HepG2 (cell line): ENCODE data around the gene CYSTM1. TPM values are rescaled to one million over a fixed set of nuclear protein-coding genes. Genes with fewer than 3 reads are reported as not detected.
A peak's percentile ranks its signal among the peaks of the same experiment; 100 is the strongest.

ENCODE experiments used
- CEBPB ChIP-seq: IDR thresholded peaks from 2 replicates; pipeline ENCODE4 v1.6.1; 2011; ENCODE audit warnings: low read depth, low read length, improper control_type of control experiment, borderline replicate concordance
- CREBL2 ChIP-seq: sonication (generic); formaldehyde crosslinking; IDR thresholded peaks from 2 replicates; pipeline ENCODE4 v1.8.1; 2023; ENCODE audit warnings: missing genetic modification reagents, mild to moderate bottlenecking, borderline replicate concordance
- FIP1L1 ChIP-seq: fragments of 200-400 bp; formaldehyde crosslinking; IDR thresholded peaks from 2 replicates; pipeline ENCODE4 v1.6.1; 2018; ENCODE audit warnings: low read depth, mild to moderate bottlenecking, low read length, moderate library complexity, borderline replicate concordance; ENCODE audit not compliant: insufficient read depth
- FOXC1 ChIP-seq: sonication (generic); formaldehyde crosslinking; IDR thresholded peaks from 2 replicates; pipeline ENCODE4 v1.8.0; 2022; ENCODE audit warnings: mild to moderate bottlenecking, missing genetic modification reagents, borderline replicate concordance
- GMEB1 ChIP-seq: sonication (generic); formaldehyde crosslinking; IDR thresholded peaks from 2 replicates; pipeline ENCODE4 v1.5.1; 2020; ENCODE audit warnings: missing genetic modification reagents, mild to moderate bottlenecking, borderline replicate concordance
- HMG20B ChIP-seq: conservative IDR thresholded peaks from 2 replicates; pipeline ENCODE4 v1.6.1; 2016; ENCODE audit warnings: missing genetic modification reagents, missing compliant biosample characterization
- HNRNPLL ChIP-seq: fragments of 200-400 bp; formaldehyde crosslinking; IDR thresholded peaks from 2 replicates; pipeline ENCODE4 v1.6.1; 2017; ENCODE audit warnings: mild to moderate bottlenecking, low read depth, low read length; ENCODE audit not compliant: poor library complexity, severe bottlenecking
- HNRNPUL1 ChIP-seq: fragments of 200-400 bp; formaldehyde crosslinking; IDR thresholded peaks from 2 replicates; pipeline ENCODE4 v1.6.1; 2017; ENCODE audit warnings: low read depth, mild to moderate bottlenecking, low read length, moderate library complexity
- IKZF1 ChIP-seq: fragments of 450-650 bp; IDR thresholded peaks from 2 replicates; pipeline ENCODE4 v1.7.1; 2016
- IKZF5 ChIP-seq: IDR thresholded peaks from 2 replicates; pipeline ENCODE4 v1.6.1; 2018; ENCODE audit warnings: missing genetic modification reagents, mild to moderate bottlenecking, missing compliant biosample characterization
- MAFF ChIP-seq: IDR thresholded peaks from 2 replicates; pipeline ENCODE4 v1.6.1; 2011; ENCODE audit warnings: low read depth, low read length, improper control_type of control experiment
- MTA1 ChIP-seq: sonication (generic); formaldehyde crosslinking; IDR thresholded peaks from 2 replicates; pipeline ENCODE4 v1.4.0; 2020; ENCODE audit warnings: missing genetic modification reagents, mild to moderate bottlenecking, borderline replicate concordance
- MXD1 ChIP-seq: sonication (generic); formaldehyde crosslinking; IDR thresholded peaks from 2 replicates; pipeline ENCODE4 v1.4.0; 2020; ENCODE audit warnings: mild to moderate bottlenecking, missing genetic modification reagents
- NR3C1 ChIP-seq: sonication (generic); formaldehyde crosslinking; IDR thresholded peaks from 2 replicates; pipeline ENCODE4 v1.4.0; 2020; ENCODE audit warnings: missing genetic modification reagents
- PTBP1 ChIP-seq: fragments of 200-400 bp; formaldehyde crosslinking; IDR thresholded peaks from 2 replicates; pipeline ENCODE4 v1.6.1; 2018; ENCODE audit warnings: low read length, low read depth; ENCODE audit not compliant: poor library complexity, severe bottlenecking
- RXRB ChIP-seq: IDR thresholded peaks from 2 replicates; pipeline ENCODE4 v1.6.1; 2016; ENCODE audit warnings: borderline replicate concordance, missing genetic modification reagents, missing compliant biosample characterization
- TARDBP ChIP-seq: sonication (generic); formaldehyde crosslinking; IDR thresholded peaks from 2 replicates; pipeline ENCODE4 v1.8.0; 2022; ENCODE audit warnings: mild to moderate bottlenecking, missing genetic modification reagents
- TFDP1 ChIP-seq: IDR thresholded peaks from 2 replicates; pipeline ENCODE4 v1.6.1; 2016; ENCODE audit warnings: missing compliant biosample characterization, missing genetic modification reagents, borderline replicate concordance
- TP53 ChIP-seq: sonication (generic); formaldehyde crosslinking; conservative IDR thresholded peaks from 2 replicates; pipeline ENCODE4 v1.4.0; 2020; ENCODE audit warnings: missing genetic modification reagents
- ZBTB2 ChIP-seq: sonication (generic); formaldehyde crosslinking; IDR thresholded peaks from 2 replicates; pipeline ENCODE4 v1.8.0; 2022; ENCODE audit warnings: low read depth, missing genetic modification reagents
- ZNF225 ChIP-seq: sonication (generic); formaldehyde crosslinking; IDR thresholded peaks from 2 replicates; pipeline ENCODE4 v1.4.0; 2020; ENCODE audit warnings: mild to moderate bottlenecking, missing genetic modification reagents
- ZNF296 ChIP-seq: sonication (generic); formaldehyde crosslinking; conservative IDR thresholded peaks from 2 replicates; pipeline ENCODE4 v1.5.0; 2020; ENCODE audit warnings: mild to moderate bottlenecking, missing genetic modification reagents
- ZNF431 ChIP-seq: sonication (generic); formaldehyde crosslinking; IDR thresholded peaks from 2 replicates; pipeline ENCODE4 v1.9.0; 2022; ENCODE audit warnings: missing genetic modification reagents, low read depth, mild to moderate bottlenecking, borderline replicate concordance
- ZNF883 ChIP-seq: sonication (generic); formaldehyde crosslinking; IDR thresholded peaks from 2 replicates; pipeline ENCODE4 v1.5.1; 2020; ENCODE audit warnings: mild to moderate bottlenecking, missing genetic modification reagents; ENCODE audit errors: not compliant biosample characterization
- polyA plus RNA-seq, 8 experiments: library from polyadenylated mRNA; depleted of rRNA in 3 of 8; stranded (reverse) in 7 of 8; unstranded in 1 of 8; fragments of >200 nt; fragmentation: Illumina TruSeq in 4 of 8; extraction: Trizol in 4 of 8; gene quantifications; 2 replicates each; pipeline versions ENCODE4 v1.2.1 to v1.2.3, GENCODE V29; 2011 to 2016; ENCODE audit warnings: low read depth in 4 of 8, missing spikeins in 1 of 8, mixed read lengths in 1 of 8; ENCODE audit not compliant: insufficient read depth in 1 of 8
- total RNA-seq, 5 experiments: library from RNA; depleted of rRNA; stranded (reverse); fragments of >200 nt; fragmentation: Illumina TruSeq; extraction: Trizol; gene quantifications; 2 replicates each; pipeline ENCODE4 v1.2.3, GENCODE V29; 2016; ENCODE audit warnings: low read depth in 1 of 5

The CYSTM1 gene
- total and polyA plus RNA-seq, 2 of the 13 experiments (the other 11 are each of a cell fraction or from before 2014, with no cell fraction given), result 40.0 to 73.4 TPM

- TF ChIP-seq ZNF296 (CRISPR knock-in tag) (no peak), HNRNPLL (peak; percentile 63), RXRB (CRISPR knock-in tag) (peak; percentile 8; the same call in 1 of the 2 replicates), CEBPB (no peak), MXD1 (CRISPR knock-in tag) (no peak), CREBL2 (CRISPR knock-in tag) (no peak), IKZF1 (no peak), TFDP1 (CRISPR knock-in tag) (no peak), TP53 (CRISPR knock-in tag) (no peak), MTA1 (CRISPR knock-in tag) (no peak), HNRNPUL1 (no peak), GMEB1 (CRISPR knock-in tag) (no peak), ZNF883 (CRISPR knock-in tag) (peak; percentile 18), PTBP1 (no peak), ZBTB2 (CRISPR knock-in tag) (no peak), ZNF431 (CRISPR knock-in tag) (no peak), ZNF225 (no peak), FIP1L1 (no peak), NR3C1 (CRISPR knock-in tag) (no peak), IKZF5 (no peak), HMG20B (CRISPR knock-in tag) (no peak), TARDBP (CRISPR knock-in tag) (0 out of 2 replicates have a peak, but pooled peaks have one; percentile 29), FOXC1 (no peak), MAFF (no peak)
Observed at GRCh38 chr5:140145818-140146522, 29.0 kb upstream of the CYSTM1 start (continued).
